HEK293 (cell line): ENCODE results near the gene KANSL1.

Experiments used
- CTCF ChIA-PET: fragments of 350-600 bp; formaldehyde crosslinking; extraction: SDS; loops from one replicate; lab custom pipeline; 2021; ENCODE audit warnings: antibody characterized with exemption; lab: Yijun Ruan, JAX
- POLR2A ChIA-PET: fragments of 300-600 bp; formaldehyde crosslinking; extraction: SDS; loops from one replicate; lab custom pipeline; 2020; ENCODE audit warnings: antibody characterized with exemption, inconsistent platforms; lab: Yijun Ruan, JAX
- H3K27ac ChIP-seq: fragments of 200-500 bp; sonication (Bioruptor generic); 2 replicates; pipeline ENCODE4 v1.5.1; 2014; ENCODE audit warnings: low read depth, low read length, control low read depth, inconsistent platforms; ENCODE audit errors: extremely low read depth
- H3K36me3 ChIP-seq, 2 experiments: fragments of 200-500 bp in 1 of 2; sonication (Bioruptor generic) in 1 of 2; 1 replicate in 1 of 2; 2 replicates in 1 of 2; pipeline ENCODE4 v1.5.1; 2014 to 2017; ENCODE audit warnings: inconsistent platforms in 2 of 2, low read length in 2 of 2; ENCODE audit not compliant: control insufficient read depth in 2 of 2, insufficient read depth in 1 of 2
- H3K4me1 ChIP-seq: fragments of 200-500 bp; sonication (Bioruptor generic); 2 replicates; pipeline ENCODE4 v1.5.1; 2014; ENCODE audit warnings: mild to moderate bottlenecking, low read length, inconsistent platforms; ENCODE audit not compliant: control insufficient read depth, insufficient read depth
- H3K4me3 ChIP-seq: 2 replicates; pipeline ENCODE4 v1.5.1; 2011; ENCODE audit warnings: low read depth, mild to moderate bottlenecking, control low read depth, low read length, moderate library complexity
- H3K9me3 ChIP-seq: fragments of 200-500 bp; sonication (Bioruptor generic); 2 replicates; pipeline ENCODE4 v1.5.1; 2014; ENCODE audit warnings: low read depth, low read length, inconsistent platforms; ENCODE audit not compliant: control insufficient read depth, insufficient read depth
- EGR2 ChIP-seq: fragments of 450-650 bp; formaldehyde crosslinking; IDR thresholded peaks from 2 replicates; pipeline ENCODE4 v1.5.1; 2016; ENCODE audit warnings: low read depth, missing biosample characterization, missing genetic modification characterization
- HIC1 ChIP-seq: fragments of 450-650 bp; formaldehyde crosslinking; IDR thresholded peaks from 2 replicates; pipeline ENCODE4 v1.5.1; 2016; ENCODE audit warnings: missing biosample characterization, missing genetic modification characterization
- HOXD13 ChIP-seq: sonication (generic); formaldehyde crosslinking; IDR thresholded peaks from 2 replicates; pipeline ENCODE4 v1.8.0; 2022; ENCODE audit warnings: missing genetic modification reagents, borderline replicate concordance
- IKZF3 ChIP-seq: fragments of 450-650 bp; IDR thresholded peaks from 2 replicates; pipeline ENCODE4 v1.5.0; 2018; ENCODE audit warnings: missing biosample characterization, mild to moderate bottlenecking, missing genetic modification characterization, moderate library complexity
- MEIS1 ChIP-seq: sonication (generic); formaldehyde crosslinking; IDR thresholded peaks from 2 replicates; pipeline ENCODE4 v1.8.1; 2022; ENCODE audit warnings: missing genetic modification reagents, mild to moderate bottlenecking, borderline replicate concordance
- PRDM6 ChIP-seq: fragments of 450-650 bp; formaldehyde crosslinking; IDR thresholded peaks from 2 replicates; pipeline ENCODE4 v1.5.1; 2017; ENCODE audit warnings: missing biosample characterization, missing genetic modification characterization
- ZNF266 ChIP-seq: fragments of 450-650 bp; formaldehyde crosslinking; IDR thresholded peaks from 2 replicates; pipeline ENCODE4 v1.5.1; 2016; ENCODE audit warnings: missing biosample characterization, missing genetic modification characterization, low read depth
- ZNF274 ChIP-seq, 2 experiments: fragments of 200-500 bp in 1 of 2; fragments of 450-650 bp in 1 of 2; sonication (Bioruptor generic) in 1 of 2; formaldehyde crosslinking in 1 of 2; IDR thresholded peaks; 2 replicates each; pipeline versions ENCODE4 v1.5.1 to v1.6.1; 2014 to 2016; ENCODE audit warnings: borderline replicate concordance in 1 of 2, inconsistent platforms in 1 of 2, low read length in 1 of 2, missing biosample characterization in 1 of 2, missing genetic modification characterization in 1 of 2
- ZNF518A ChIP-seq: fragments of 450-650 bp; formaldehyde crosslinking; conservative IDR thresholded peaks from 2 replicates; pipeline ENCODE4 v1.5.1; 2016; ENCODE audit warnings: low read depth, missing biosample characterization, missing genetic modification characterization
- ZNF626 ChIP-seq: fragments of 450-650 bp; sonication (Bioruptor Pico); formaldehyde crosslinking; IDR thresholded peaks from 2 replicates; pipeline ENCODE4 v1.5.1; 2018; ENCODE audit warnings: missing biosample characterization, missing genetic modification characterization, inconsistent platforms
- ZNF837 ChIP-seq: fragments of 450-650 bp; formaldehyde crosslinking; IDR thresholded peaks from 2 replicates; pipeline ENCODE4 v1.5.1; 2016; ENCODE audit warnings: missing biosample characterization, missing genetic modification characterization

The KANSL1 gene

GRCh38 chr17:46100590-46100989 is 92.6 kb downstream of the KANSL1 start:
- TF ChIP-seq ZNF274 (IDR thresholded peaks at IDR 0.05; ENCODE audit: low read length) (no peak), ZNF274 (tag by site-specific recombination; IDR thresholded peaks at IDR 0.05; ENCODE audit: borderline replicate concordance) (no peak), ZNF266 (tag by site-specific recombination) (no peak), ZNF626 (tag by site-specific recombination) (no peak), ZNF518A (tag by site-specific recombination) (no peak), EGR2 (tag by site-specific recombination) (no peak), IKZF3 (tag by site-specific recombination) (no peak), HOXD13 (CRISPR knock-in tag) (no peak), HIC1 (tag by site-specific recombination) (no peak), MEIS1 (no peak)
- Histone ChIP-seq H3K9me3 (no peaks in the 10 kb centered on the region), H3K4me3 (no peak overlapping the region), H3K4me1 (peaks cover 20% of the 10 kb centered on the region), H3K36me3 (no peaks in the 10 kb centered on the region), H3K27ac (peak overlapping the region; percentile 58)
- ChIA-PET POLR2A (interaction anchor here (0.6 to 2.5 kb wide), 3 partner anchors 11 to 93 kb away, joined by 3 to 9 read pairs (median 8); partner anchors contain the start of gene KANSL1), CTCF (interaction anchor here (0.6 to 1.9 kb wide), 7 partner anchors 10 to 99 kb away, joined by 3 to 12 read pairs (median 5); partner anchors contain the start of gene KANSL1)

GRCh38 chr17:46099865-46100264 is 93.4 kb downstream of the KANSL1 start:
- Histone ChIP-seq H3K36me3 (no peaks in the 10 kb centered on the region), H3K27ac (peak overlapping the region; percentile 58; the same call in 1 of the 2 replicates), H3K4me1 (peaks cover 20% of the 10 kb centered on the region), H3K4me3 (no peak overlapping the region), H3K9me3 (no peaks in the 10 kb centered on the region)
- no peak for TF ChIP-seq ZNF837 (tag by site-specific recombination)
- 0 out of 2 replicates have a peak, but pooled peaks have one; percentile 41 for TF ChIP-seq PRDM6 (tag by site-specific recombination)
- CTCF ChIA-PET: interaction anchor here (1.1 to 1.6 kb wide), 3 partner anchors 9 to 93 kb away, joined by 4 to 12 read pairs (median 5); partner anchors contain the start of gene KANSL1
- POLR2A ChIA-PET: interaction anchor here (2.5 kb wide), 1 partner anchor 93 kb away, joined by 9 read pairs; the partner anchor contains the start of gene KANSL1
